Peyer's patch (tissue), 4 donors: ENCODE measurements around the gene STAMBP. TPM values are rescaled to one million over a fixed set of nuclear protein-coding genes. Genes with fewer than 3 reads are reported as not detected.

ENCODE experiments used
- DNase-seq, 3 donors: peaks; one replicate each; pipeline ENCODE4 v3.0.0-alpha.2; 2017 to 2019
- H3K27ac ChIP-seq, 4 donors: fragments of 200-600 bp; sonication (generic); one replicate each; pipeline ENCODE4 v1.5.1; 2016 to 2019
- H3K27me3 ChIP-seq, 2 donors: fragments of 200-600 bp; sonication (generic); one replicate each; pipeline ENCODE4 v1.5.1; 2019
- H3K36me3 ChIP-seq, 3 donors: fragments of 200-600 bp; sonication (generic); one replicate each; pipeline ENCODE4 v1.5.1; 2016 to 2019
- H3K4me1 ChIP-seq, 4 donors: fragments of 200-600 bp; sonication (generic); one replicate each; pipeline ENCODE4 v1.5.1; 2016 to 2019
- H3K4me3 ChIP-seq, 4 donors: fragments of 200-600 bp; sonication (generic); 1 replicate in 3 of 4; 2 replicates in 1 of 4; pipeline ENCODE4 v1.5.1; 2016 to 2019; ENCODE audit warnings: mild to moderate bottlenecking in 1 of 4
- H3K9me3 ChIP-seq, 4 donors: fragments of 200-600 bp; sonication (generic); one replicate each; pipeline ENCODE4 v1.5.1; 2016 to 2019; ENCODE audit warnings: mild to moderate bottlenecking in 1 of 4
- CTCF ChIP-seq, 6 experiments: fragments of 450-650 bp in 4 of 6; fragments of 200-600 bp in 2 of 6; sonication (generic) in 1 of 6; IDR thresholded peaks; one replicate each; pipeline ENCODE4 v1.5.1; 2017 to 2019; ENCODE audit warnings: antibody characterized with exemption in 6 of 6, mild to moderate bottlenecking in 3 of 6, moderate library complexity in 1 of 6
- POLR2A ChIP-seq, 2 donors: fragments of 450-650 bp; IDR thresholded peaks; one replicate each; pipeline ENCODE4 v1.5.1; 2017; ENCODE audit warnings: antibody characterized with exemption in 2 of 2, mild to moderate bottlenecking in 2 of 2, moderate library complexity in 2 of 2
- total RNA-seq, 4 donors: library from RNA; depleted of rRNA; stranded (reverse); fragments of >200 nt; gene quantifications; one replicate each; pipeline ENCODE4 v1.1.0, GENCODE V29; 2016

STAMBP gene
- total RNA-seq, 4 donors from 2014 or later: 25.4 to 61.9 (median 44.3) TPM

- H3K27ac ChIP-seq: peak overlapping the region; percentile 93 to 96 (median 94)
These were observed 358 bp upstream of the STAMBP start for GRCh38 chr2:73828389-73828817.

GRCh38 chr2:73830871-73831401, 2.2 kb downstream of the STAMBP start:
- no peaks in the 10 kb centered on the region for H3K9me3 ChIP-seq
- TF ChIP-seq POLR2A (IDR thresholded peaks at IDR 0.05) (no peak), CTCF (IDR thresholded peaks at IDR 0.05) (no peak)
- H3K27ac ChIP-seq: no peak overlapping the region
- peaks cover 0 to 25% (median 0%) of the 10 kb centered on the region in 3 donors for H3K36me3 ChIP-seq
- DNase-seq: no peak
- H3K4me1 ChIP-seq: peaks cover 0 to 13% (median 2%) of the 10 kb centered on the region in 4 donors
- H3K4me3 ChIP-seq: no peak overlapping the region
- no peaks in the 10 kb centered on the region for H3K27me3 ChIP-seq

More at GRCh38 chr2:73828389-73828817, 358 bp upstream of the STAMBP start:
- Histone ChIP-seq H3K36me3 (peaks cover 0 to 15% (median 0%) of the 10 kb centered on the region in 3 donors), H3K4me1 (peaks cover 0 to 13% (median 2%) of the 10 kb centered on the region in 4 donors), H3K27me3 (no peaks in the 10 kb centered on the region), H3K4me3 (peak overlapping the region; percentile 68 to 94 (median 90)), H3K9me3 (no peaks in the 10 kb centered on the region)
- TF ChIP-seq POLR2A (IDR thresholded peaks at IDR 0.05) (no peak), CTCF (IDR thresholded peaks at IDR 0.05) (no peak)
- DNase-seq: no peak

GRCh38 chr2:73832930-73833329, 4.2 kb downstream of the STAMBP start:
- Histone ChIP-seq H3K4me1 (peaks cover 0 to 12% (median 2%) of the 10 kb centered on the region in 4 donors), H3K9me3 (no peaks in the 10 kb centered on the region), H3K27me3 (no peaks in the 10 kb centered on the region), H3K4me3 (no peak overlapping the region), H3K36me3 (peaks cover 0 to 36% (median 0%) of the 10 kb centered on the region in 3 donors), H3K27ac (peak overlapping the region in 1 of 4 donors; percentile 3)
- DNase-seq: no peak
- TF ChIP-seq CTCF (IDR thresholded peaks at IDR 0.05) (no peak), POLR2A (IDR thresholded peaks at IDR 0.05) (no peak)

- Histone ChIP-seq H3K9me3 (no peaks in the 10 kb centered on the region), H3K4me1 (peaks cover 0 to 2% (median 0%) of the 10 kb centered on the region in 4 donors), H3K36me3 (peaks cover 0 to 36% (median 0%) of the 10 kb centered on the region in 3 donors), H3K4me3 (no peak overlapping the region), H3K27me3 (no peaks in the 10 kb centered on the region), H3K27ac (peak overlapping the region in 1 of 4 donors; percentile 58)
- DNase-seq: no peak
- no peak for TF ChIP-seq POLR2A (IDR thresholded peaks at IDR 0.05)
- no peak for TF ChIP-seq CTCF (IDR thresholded peaks at IDR 0.05)
These were observed 7.6 kb downstream of the STAMBP start for GRCh38 chr2:73836141-73836943.

- peak overlapping the region in 2 of 4 donors; percentile 47 to 69 for H3K27ac ChIP-seq
These were observed 9.3 kb downstream of the STAMBP start for GRCh38 chr2:73837847-73838585.

More at GRCh38 chr2:73837847-73838585, 9.3 kb downstream of the STAMBP start:
- no peaks in the 10 kb centered on the region for H3K27me3 ChIP-seq
- peaks cover 0 to 10% (median 0%) of the 10 kb centered on the region in 4 donors for H3K4me1 ChIP-seq
- no peak overlapping the region for H3K4me3 ChIP-seq
- no peak for DNase-seq
- TF ChIP-seq CTCF (IDR thresholded peaks at IDR 0.05) (no peak), POLR2A (IDR thresholded peaks at IDR 0.05) (no peak)
- H3K36me3 ChIP-seq: peaks cover 0 to 24% (median 0%) of the 10 kb centered on the region in 3 donors
- H3K9me3 ChIP-seq: no peaks in the 10 kb centered on the region
